Testis (tissue), 2 donors: ENCODE data around the gene ITGA8.

Source experiments
- POLR2A ChIP-seq: fragments of 450-650 bp; IDR thresholded peaks from one replicate; pipeline ENCODE4 v1.6.1; 2017; ENCODE audit warnings: antibody characterized with exemption, mild to moderate bottlenecking, moderate library complexity
- TF ChIP-seq, protein P1 (sequence below), 3 experiments: fragments of 450-650 bp in 2 of 3; fragments of 200-600 bp in 1 of 3; sonication (generic) in 1 of 3; IDR thresholded peaks; one replicate each; pipeline ENCODE4 v1.5.1; 2016 to 2019; ENCODE audit warnings: antibody characterized with exemption in 3 of 3, mild to moderate bottlenecking in 2 of 3, moderate library complexity in 1 of 3

GRCh38 chr10:15652757-15653156, 67.0 kb downstream of the ITGA8 start:
- TF ChIP-seq, protein P1, sequence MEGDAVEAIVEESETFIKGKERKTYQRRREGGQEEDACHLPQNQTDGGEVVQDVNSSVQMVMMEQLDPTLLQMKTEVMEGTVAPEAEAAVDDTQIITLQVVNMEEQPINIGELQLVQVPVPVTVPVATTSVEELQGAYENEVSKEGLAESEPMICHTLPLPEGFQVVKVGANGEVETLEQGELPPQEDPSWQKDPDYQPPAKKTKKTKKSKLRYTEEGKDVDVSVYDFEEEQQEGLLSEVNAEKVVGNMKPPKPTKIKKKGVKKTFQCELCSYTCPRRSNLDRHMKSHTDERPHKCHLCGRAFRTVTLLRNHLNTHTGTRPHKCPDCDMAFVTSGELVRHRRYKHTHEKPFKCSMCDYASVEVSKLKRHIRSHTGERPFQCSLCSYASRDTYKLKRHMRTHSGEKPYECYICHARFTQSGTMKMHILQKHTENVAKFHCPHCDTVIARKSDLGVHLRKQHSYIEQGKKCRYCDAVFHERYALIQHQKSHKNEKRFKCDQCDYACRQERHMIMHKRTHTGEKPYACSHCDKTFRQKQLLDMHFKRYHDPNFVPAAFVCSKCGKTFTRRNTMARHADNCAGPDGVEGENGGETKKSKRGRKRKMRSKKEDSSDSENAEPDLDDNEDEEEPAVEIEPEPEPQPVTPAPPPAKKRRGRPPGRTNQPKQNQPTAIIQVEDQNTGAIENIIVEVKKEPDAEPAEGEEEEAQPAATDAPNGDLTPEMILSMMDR (IDR thresholded peaks at IDR 0.05): no peak
- TF ChIP-seq POLR2A: no peak
